OCI-LY1 (cell line): ENCODE results near the gene CFL1.
"Not testable (repeated sequence)": the region's sequence is repeated elsewhere in the genome, so short reads cannot be mapped to it uniquely, and the experiment has no call there.

Experiments
- CTCF ChIP-seq: fragments of 200-600 bp; sonication (generic), shearing (Covaris generic); IDR thresholded peaks from 2 replicates; pipeline ENCODE4 v1.5.1; 2017; ENCODE audit warnings: mild to moderate bottlenecking, antibody characterized with exemption, low read length, moderate library complexity, mixed read lengths
- EZH2 ChIP-seq: fragments of 200-600 bp; sonication (generic), shearing (Covaris generic); IDR thresholded peaks from 2 replicates; pipeline ENCODE4 v1.8.0; 2017; ENCODE audit warnings: borderline replicate concordance, mixed run types, mild to moderate bottlenecking, antibody characterized with exemption, low read length, moderate library complexity, mixed read lengths

DNA sequence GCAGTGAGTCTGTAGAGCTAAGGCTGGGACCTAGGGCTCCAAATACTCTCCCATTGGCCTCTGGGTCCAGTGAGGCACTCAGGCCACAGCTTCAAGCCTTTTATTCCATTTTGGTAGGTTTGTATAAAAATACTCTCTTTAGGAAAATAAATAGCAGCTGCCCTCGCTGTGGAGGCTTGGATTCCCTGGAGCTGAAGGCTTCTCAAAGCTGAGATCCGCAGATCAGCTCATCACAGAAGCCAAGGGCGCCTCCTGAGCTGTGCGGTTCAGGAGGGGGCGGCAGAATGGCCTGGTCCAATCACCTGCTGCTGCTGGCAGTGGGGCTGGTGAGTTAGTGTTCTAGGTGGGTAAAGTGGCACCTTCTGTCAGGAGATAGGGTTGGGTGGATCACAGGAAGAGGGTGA is 34.2 kb upstream of the CFL1 start:
- TF ChIP-seq EZH2, CTCF: not testable (repeated sequence)
